ENCODE measurements around the gene LRIG1. TPM values are rescaled to one million over a fixed set of nuclear protein-coding genes. Genes with fewer than 3 reads are reported as not detected.

LRIG1 gene
- total and polyA plus RNA-seq, 10 of the 15 experiments (the other 5 are each of a cell fraction or from before 2014, with no cell fraction given), result 0.84 to 16.4 (median 8.1) TPM

- ATAC-seq (no peak), FAIRE-seq (no peak), DNase-seq (ENCODE audit: low read depth, low spot score) (no peak)
- Histone ChIP-seq H4K20me1 (ENCODE audit: control insufficient read depth, insufficient read depth) (no peaks in the 10 kb centered on the region; the same call in 1 of the 2 replicates), H3K4me2 (ENCODE audit: control insufficient read depth, insufficient read depth) (no peak overlapping the region), H3K27me3 (replicated peaks in 1 of 2; ENCODE audit: control insufficient read depth in 2 of 2, insufficient read depth in 2 of 2, low read length in 1 of 2) (no peaks in the 10 kb centered on the region), H3K36me3 (ENCODE audit: control insufficient read depth in 2 of 2, insufficient read depth in 2 of 2, low read length in 1 of 2) (no peaks in the 10 kb centered on the region), H3K27ac (ENCODE audit: control insufficient read depth, insufficient read depth) (no peak overlapping the region), H3K79me2 (ENCODE audit: control insufficient read depth, insufficient read depth, low read length) (no peaks in the 10 kb centered on the region), H3K4me3 (no peak overlapping the region), H3K4me1 (ENCODE audit: control insufficient read depth, insufficient read depth, low read length) (no peaks in the 10 kb centered on the region), H3K9ac (ENCODE audit: control insufficient read depth, insufficient read depth, low read length) (no peak overlapping the region), H3K9me3 (replicated peaks; ENCODE audit: control insufficient read depth, insufficient read depth, low read length) (no peaks in the 10 kb centered on the region), H2AFZ (ENCODE audit: control insufficient read depth, low read depth, low read length) (no peak overlapping the region)
- in situ Hi-C loops (cut with MboI) (no loop called here), intact Hi-C loops (cut with micrococcal nuclease; ENCODE audit: unreplicated experiment) (no loop called here)
- BruUV-seq (replicated peaks), result no TSS peak
- ChIA-PET CTCF (no interaction called here), SMC1A (ENCODE audit: uncharacterized antibody, unreplicated experiment) (interaction anchor here (1.5 kb wide), 1 partner anchor 24 kb away, joined by 3 read pairs; no protein-coding TSS in a partner anchor), POLR2A (no interaction called here), RAD21 (ENCODE audit: unreplicated experiment) (no interaction called here)
- TF ChIP-seq ZNF24 (IDR thresholded peaks at IDR 0.05) (no peak), ZNF622 (IDR thresholded peaks at IDR 0.05) (no peak), IKZF2 (IDR thresholded peaks at IDR 0.05) (no peak), TCF12 (IDR thresholded peaks at IDR 0.05; ENCODE audit: low read depth, low read length) (no peak), E4F1 (IDR thresholded peaks at IDR 0.05; ENCODE audit: borderline replicate concordance, partially characterized antibody) (no peak)
- WGBS (ENCODE audit: insufficient coverage, insufficient replicate concordance, low lambda C conversion rate, missing lambda C conversion rate), result 91% methylated on average over 2 of the region's 2 CpGs
These were observed 165.2 kb downstream of the LRIG1 start for GRCh38 chr3:66335671-66336070.
